Activated CD4-positive, alpha-beta memory T cell treated with anti-CD3 and anti-CD28 coated beads, Interleukin-2, amount 10 ng/mL, durations not matched to agents 7 days and 5 days (primary cell): ENCODE results near the gene BNIP5. TPM values are rescaled to one million over a fixed set of nuclear protein-coding genes. Genes with fewer than 3 reads are reported as not detected.
A peak's percentile ranks its signal among the peaks of the same experiment; 100 is the strongest.
"Not testable (repeated sequence)": the region's sequence is repeated elsewhere in the genome, so short reads cannot be mapped to it uniquely, and the experiment has no call there.

ENCODE experiments used
- CTCF ChIA-PET: fragments of 350-600 bp; sonication (Branson Sonifier 250); formaldehyde crosslinking; loops from one replicate; lab custom pipeline; 2021; ENCODE audit warnings: antibody characterized with exemption, inconsistent platforms; lab: Charles Lee
- POLR2A ChIA-PET: fragments of 350-600 bp; sonication (Branson Sonifier 250); formaldehyde crosslinking; loops from one replicate; lab custom pipeline; 2021; ENCODE audit warnings: antibody characterized with exemption; lab: Charles Lee
- DNase-seq: peaks from one replicate; pipeline ENCODE4 v3.0.0-alpha.2; 2020
- H3K27ac Mint-ChIP-seq: one replicate; pipeline ENCODE4 v1.8.0; 2021; ENCODE audit warnings: mild to moderate bottlenecking, mixed read lengths
- H3K27me3 Mint-ChIP-seq: one replicate; pipeline ENCODE4 v1.8.0; 2021; ENCODE audit warnings: mixed read lengths
- H3K36me3 Mint-ChIP-seq: one replicate; pipeline ENCODE4 v1.8.0; 2021; ENCODE audit warnings: low read depth, mixed read lengths
- H3K4me1 Mint-ChIP-seq: one replicate; pipeline ENCODE4 v1.8.0; 2021; ENCODE audit warnings: mixed read lengths
- H3K4me3 Mint-ChIP-seq: one replicate; pipeline ENCODE4 v1.8.0; 2021; ENCODE audit warnings: mild to moderate bottlenecking, mixed read lengths
- H3K9me3 Mint-ChIP-seq: one replicate; pipeline ENCODE4 v1.8.0; 2021; ENCODE audit warnings: mixed read lengths
- total RNA-seq, 2 experiments: library from RNA; stranded (reverse); gene quantifications; one replicate each; pipeline ENCODE4 v1.2.3, GENCODE V29; 2021

BNIP5 gene
- total RNA-seq, 2 experiments from 2014 or later: not detected

DNA sequence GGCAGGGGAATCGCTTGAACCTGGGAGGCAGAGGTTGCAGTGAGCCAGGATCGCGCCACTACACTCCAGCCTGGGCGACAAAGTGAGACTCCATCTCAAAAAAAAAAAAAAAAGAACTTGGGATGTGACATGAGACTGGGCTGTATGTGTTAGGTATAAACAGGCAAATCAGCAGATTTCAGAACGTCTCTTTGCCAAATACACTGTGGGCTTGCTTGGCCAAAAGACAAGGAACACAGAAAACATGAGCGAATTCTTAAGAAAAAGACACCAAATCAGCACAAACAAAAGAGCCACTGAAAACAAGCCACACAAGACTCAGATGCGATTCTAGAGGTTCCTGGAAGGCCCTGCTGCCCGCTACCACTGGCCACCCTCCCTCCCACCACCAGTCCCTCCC is 38.3 kb upstream of the BNIP5 start:
- ChIA-PET CTCF (interaction anchor here (1.2 to 1.6 kb wide), 2 partner anchors 12 to 34 kb away, joined by 4 to 5 read pairs; no protein-coding TSS in a partner anchor), POLR2A (no interaction called here)
- no peaks in the 10 kb centered on the region for H3K9me3 Mint-ChIP-seq
- H3K27me3 Mint-ChIP-seq: no peaks in the 10 kb centered on the region
- H3K27ac Mint-ChIP-seq: no peak overlapping the region
- peaks cover 20% of the 10 kb centered on the region for H3K4me1 Mint-ChIP-seq
- DNase-seq: no peak
- peaks cover 51% of the 10 kb centered on the region for H3K36me3 Mint-ChIP-seq
- no peak overlapping the region for H3K4me3 Mint-ChIP-seq

DNA sequence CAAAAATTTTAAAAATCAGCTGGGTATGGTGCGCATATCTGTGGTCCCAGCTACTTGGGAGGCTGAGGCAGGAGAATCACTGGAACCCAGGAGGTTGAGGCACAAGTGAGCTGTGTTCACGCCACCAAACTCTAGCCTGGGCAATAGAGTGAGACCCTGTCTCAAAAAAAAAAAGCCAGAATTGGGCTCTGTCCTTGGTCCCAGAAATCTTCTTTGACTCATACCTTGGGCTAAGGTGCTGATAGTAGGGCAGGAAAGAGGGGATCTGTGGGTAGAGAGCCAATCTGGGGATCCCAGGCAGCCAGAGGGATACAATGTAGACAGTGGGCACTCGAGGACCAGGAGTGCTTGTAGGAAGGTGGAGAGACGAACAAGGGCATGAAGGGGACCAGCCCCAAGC is 37.5 kb upstream of the BNIP5 start:
- no peak for DNase-seq
- Mint-ChIP-seq H3K36me3 (peaks cover 50% of the 10 kb centered on the region), H3K27ac (no peak overlapping the region), H3K4me3 (no peak overlapping the region), H3K9me3 (no peaks in the 10 kb centered on the region), H3K4me1 (peaks cover 18% of the 10 kb centered on the region), H3K27me3 (no peaks in the 10 kb centered on the region)
- ChIA-PET CTCF (interaction anchor here (1.2 to 1.6 kb wide), 2 partner anchors 12 to 33 kb away, joined by 4 to 5 read pairs; no protein-coding TSS in a partner anchor), POLR2A (no interaction called here)

DNA sequence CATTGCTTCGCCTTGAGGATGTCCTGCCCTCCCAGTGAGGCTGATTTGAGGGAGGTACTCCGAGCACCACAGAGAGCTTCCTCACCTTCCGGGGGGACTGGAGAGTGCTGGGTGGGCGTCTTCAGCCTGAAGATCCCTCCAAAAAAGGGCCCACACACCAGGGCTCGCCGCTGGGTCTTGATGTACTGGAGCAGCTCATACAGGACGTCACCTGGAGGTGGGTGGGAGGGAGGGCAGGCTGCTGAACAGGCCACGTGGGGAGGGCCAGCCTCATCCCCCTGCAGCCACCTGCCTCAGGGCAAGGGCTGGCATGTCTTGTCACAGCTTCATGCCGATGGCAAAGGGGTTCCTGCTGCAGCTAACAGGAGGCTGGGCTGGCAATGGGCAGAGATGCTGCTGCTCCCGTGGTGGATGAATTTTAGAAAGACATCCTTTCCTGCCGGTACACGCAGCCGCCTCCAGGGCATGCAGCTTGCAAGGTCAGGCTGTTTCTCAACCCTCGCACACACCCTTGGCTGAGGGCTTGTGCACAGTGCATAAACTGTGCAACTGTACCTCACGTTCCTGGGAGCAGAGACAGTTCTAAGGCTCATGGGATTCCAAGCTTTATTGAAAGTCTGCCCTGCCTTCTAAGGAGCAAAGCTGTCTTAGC is 36.8 kb upstream of the BNIP5 start:
- no peaks in the 10 kb centered on the region for H3K9me3 Mint-ChIP-seq
- H3K27ac Mint-ChIP-seq: no peak overlapping the region
- H3K27me3 Mint-ChIP-seq: no peaks in the 10 kb centered on the region
- H3K36me3 Mint-ChIP-seq: peaks cover 50% of the 10 kb centered on the region
- peaks cover 11% of the 10 kb centered on the region for H3K4me1 Mint-ChIP-seq
- no peak for DNase-seq
- CTCF ChIA-PET: interaction anchor here (1.6 kb wide), 1 partner anchor 33 kb away, joined by 5 read pairs; no protein-coding TSS in a partner anchor
- H3K4me3 Mint-ChIP-seq: no peak overlapping the region
- POLR2A ChIA-PET: no interaction called here

DNA sequence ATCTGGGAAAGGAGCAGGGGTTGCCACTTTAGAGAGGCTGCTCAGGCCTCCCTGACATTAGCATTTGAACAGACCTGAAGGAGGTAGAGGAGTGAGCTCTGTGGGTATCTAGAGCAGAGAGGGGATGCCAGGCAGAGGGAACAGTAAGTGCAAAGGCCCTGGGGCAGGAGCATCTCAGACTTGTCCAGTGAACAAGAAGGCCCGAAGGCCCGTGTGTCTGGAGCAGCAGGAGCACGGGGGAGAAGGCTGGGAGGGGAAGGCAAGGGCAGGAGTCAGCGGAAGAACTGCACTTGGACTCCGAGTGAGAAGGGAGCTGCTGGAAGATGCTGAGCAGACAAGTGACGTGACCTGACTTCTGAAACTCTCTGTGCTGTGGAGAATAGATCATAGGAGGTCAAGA is 35.4 kb upstream of the BNIP5 start:
- ChIA-PET POLR2A (no interaction called here), CTCF (no interaction called here)
- no peak overlapping the region for H3K4me3 Mint-ChIP-seq
- no peak overlapping the region for H3K27ac Mint-ChIP-seq
- no peak for DNase-seq
- peaks cover 46% of the 10 kb centered on the region for H3K36me3 Mint-ChIP-seq
- no peaks in the 10 kb centered on the region for H3K9me3 Mint-ChIP-seq
- no peaks in the 10 kb centered on the region for H3K27me3 Mint-ChIP-seq
- no peaks in the 10 kb centered on the region for H3K4me1 Mint-ChIP-seq

DNA sequence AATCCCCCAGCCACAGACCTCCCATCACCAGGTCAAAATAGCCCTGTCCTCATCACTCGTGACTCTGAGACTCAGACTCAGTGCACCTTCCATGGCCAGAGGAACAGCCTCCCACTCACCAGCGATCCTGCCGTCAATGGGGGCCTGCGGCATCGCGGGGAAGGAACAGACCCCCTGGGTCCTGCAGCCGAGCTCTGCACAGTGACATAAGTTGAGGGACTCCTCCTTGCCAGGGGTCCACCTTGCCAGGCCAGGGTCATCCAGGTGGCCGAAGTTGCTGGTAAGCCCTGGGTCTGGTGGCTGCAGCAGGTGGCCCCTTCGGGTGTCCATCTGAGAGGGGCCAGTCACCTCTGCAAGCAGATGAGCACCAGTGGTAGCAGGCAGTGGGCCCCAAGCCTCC is 34.5 kb upstream of the BNIP5 start:
- no peaks in the 10 kb centered on the region for H3K9me3 Mint-ChIP-seq
- H3K27ac Mint-ChIP-seq: no peak overlapping the region
- no peaks in the 10 kb centered on the region for H3K4me1 Mint-ChIP-seq
- ChIA-PET CTCF (no interaction called here), POLR2A (no interaction called here)
- H3K36me3 Mint-ChIP-seq: peaks cover 48% of the 10 kb centered on the region
- no peak overlapping the region for H3K4me3 Mint-ChIP-seq
- H3K27me3 Mint-ChIP-seq: no peaks in the 10 kb centered on the region
- DNase-seq: no peak

DNA sequence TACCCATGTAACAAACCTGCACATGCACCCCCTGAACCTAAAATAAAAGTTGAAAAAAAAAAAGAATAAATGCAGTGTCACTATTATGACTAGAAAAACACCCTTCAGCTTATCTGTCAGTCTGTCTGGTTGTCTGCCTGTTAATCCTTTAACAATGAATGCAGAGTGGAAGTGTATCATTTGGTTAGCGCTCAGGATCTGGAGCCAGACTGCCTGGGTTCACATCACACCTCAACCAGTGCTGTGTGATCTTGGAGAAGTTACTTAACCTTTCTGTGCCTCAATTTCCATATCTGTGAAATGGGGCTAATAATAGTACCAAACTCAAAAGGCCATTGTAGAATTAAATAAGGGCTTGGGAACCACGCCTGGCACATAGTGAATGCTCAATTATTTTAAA is 34.0 kb upstream of the BNIP5 start:
- POLR2A ChIA-PET: no interaction called here
- Mint-ChIP-seq H3K27me3 (no peaks in the 10 kb centered on the region), H3K36me3 (peaks cover 43% of the 10 kb centered on the region), H3K4me1 (no peaks in the 10 kb centered on the region), H3K4me3 (no peak overlapping the region), H3K27ac (no peak overlapping the region), H3K9me3 (no peaks in the 10 kb centered on the region)
- no peak for DNase-seq
- CTCF ChIA-PET: interaction anchor here (1.2 kb wide), 1 partner anchor 30 kb away, joined by 3 read pairs; no protein-coding TSS in a partner anchor

DNA sequence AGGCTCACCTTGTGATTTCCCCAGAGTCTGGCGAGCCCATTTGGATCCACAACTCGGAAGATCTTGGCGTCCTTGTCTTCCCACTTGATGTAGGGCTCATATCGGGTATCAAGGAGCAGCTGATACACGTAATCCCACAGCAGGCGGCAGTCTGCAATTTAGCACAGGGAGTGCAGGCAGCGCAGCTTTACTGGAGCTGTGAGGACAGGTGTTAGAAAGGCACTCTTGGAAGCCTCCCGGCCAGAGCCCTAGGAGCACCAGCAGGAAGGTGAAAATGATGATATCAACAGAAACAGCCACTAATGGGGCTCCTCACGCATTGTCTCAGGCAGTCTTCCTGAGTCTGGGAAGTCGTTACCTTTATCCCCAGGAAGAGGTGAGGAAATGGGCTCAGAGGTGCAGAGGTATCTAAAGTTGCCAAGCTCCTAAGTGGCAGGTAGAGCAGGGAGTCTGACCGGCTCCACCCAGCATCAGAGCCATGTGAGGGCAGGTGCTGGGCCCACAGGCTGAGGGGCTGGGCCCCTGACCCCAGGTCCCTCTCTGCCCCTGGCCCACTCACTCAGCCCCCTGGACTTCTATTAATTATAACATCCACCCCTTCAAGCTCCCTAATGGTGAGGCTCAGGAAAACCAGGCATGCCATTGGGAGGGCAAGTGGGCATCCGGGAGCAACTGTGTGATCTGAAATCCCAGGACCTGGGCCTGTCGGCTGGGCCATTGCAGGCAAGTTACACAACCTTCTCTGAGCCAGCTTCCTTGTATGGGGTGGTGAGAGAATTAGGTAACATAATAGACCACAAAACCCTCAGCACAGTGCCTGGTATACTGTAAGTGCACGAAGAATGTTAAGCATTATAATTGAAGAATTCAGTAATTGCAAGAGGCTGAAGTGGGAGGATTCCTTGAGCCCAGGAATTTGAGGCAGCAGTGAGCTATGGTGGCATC is 32.5 kb upstream of the BNIP5 start:
- no peak overlapping the region for H3K27ac Mint-ChIP-seq
- no peaks in the 10 kb centered on the region for H3K9me3 Mint-ChIP-seq
- DNase-seq: no peak
- no peaks in the 10 kb centered on the region for H3K27me3 Mint-ChIP-seq
- ChIA-PET CTCF (interaction anchor here (1.2 kb wide), 1 partner anchor 29 kb away, joined by 3 read pairs; no protein-coding TSS in a partner anchor), POLR2A (interaction anchor here (1.0 to 1.9 kb wide), 3 partner anchors 11 to 225 kb away, joined by 3 to 8 read pairs (median 4); partner anchors contain the start of gene ETV7)
- peaks cover 45% of the 10 kb centered on the region for H3K36me3 Mint-ChIP-seq
- no peak overlapping the region for H3K4me3 Mint-ChIP-seq
- peaks cover 10% of the 10 kb centered on the region for H3K4me1 Mint-ChIP-seq

DNA sequence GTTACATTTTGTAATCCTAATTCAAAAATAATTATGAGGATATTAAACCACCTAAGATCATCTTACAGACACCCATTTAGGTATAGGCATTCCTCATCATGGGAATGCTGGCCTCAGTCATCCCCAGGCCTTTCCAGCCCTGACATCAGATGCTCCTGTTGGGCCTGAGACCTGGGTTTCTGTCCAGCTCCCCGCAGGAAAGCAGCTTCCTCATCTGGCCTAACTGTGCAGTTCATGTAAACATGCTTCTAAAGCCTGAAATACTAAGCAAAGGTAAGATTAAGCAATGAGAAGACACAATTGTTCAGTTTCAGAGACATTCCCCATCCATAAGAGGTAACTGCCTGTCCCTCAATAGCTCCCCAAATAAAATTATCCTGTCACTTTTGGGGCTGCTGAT is 31.7 kb upstream of the BNIP5 start:
- CTCF ChIA-PET: interaction anchor here (1.1 kb wide), 1 partner anchor 18 kb away, joined by 3 read pairs; no protein-coding TSS in a partner anchor
- Mint-ChIP-seq H3K4me1 (peaks cover 10% of the 10 kb centered on the region), H3K4me3 (no peak overlapping the region), H3K36me3 (peaks cover 47% of the 10 kb centered on the region), H3K27me3 (no peaks in the 10 kb centered on the region), H3K9me3 (no peaks in the 10 kb centered on the region), H3K27ac (no peak overlapping the region)
- POLR2A ChIA-PET: interaction anchor here (1.0 to 1.9 kb wide), 2 partner anchors 12 to 18 kb away, joined by 3 to 8 read pairs; partner anchors contain the start of gene ETV7
- no peak for DNase-seq

DNA sequence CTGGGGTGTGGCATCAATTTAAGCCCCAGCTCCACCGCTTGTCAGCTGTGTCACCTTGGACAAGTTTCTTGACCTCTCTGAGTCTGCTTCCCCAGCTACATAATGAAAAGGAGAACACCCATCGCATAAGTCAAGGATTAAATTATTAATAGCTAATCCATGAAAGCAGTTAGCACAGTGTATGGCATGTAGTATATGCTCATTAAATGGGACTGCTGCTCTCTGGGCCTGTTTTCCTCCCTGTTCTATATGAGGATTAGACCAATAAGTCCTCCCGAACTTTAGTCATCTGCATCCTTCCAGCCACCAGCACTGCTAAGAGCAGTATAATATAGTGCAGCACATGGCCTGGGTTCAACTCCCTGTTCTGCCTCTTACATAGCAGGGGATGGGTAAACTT is 31.1 kb upstream of the BNIP5 start:
- no peaks in the 10 kb centered on the region for H3K9me3 Mint-ChIP-seq
- peaks cover 10% of the 10 kb centered on the region for H3K4me1 Mint-ChIP-seq
- no peaks in the 10 kb centered on the region for H3K27me3 Mint-ChIP-seq
- H3K27ac Mint-ChIP-seq: no peak overlapping the region
- POLR2A ChIA-PET: interaction anchor here (1.0 to 1.9 kb wide), 2 partner anchors 13 to 19 kb away, joined by 3 to 8 read pairs; partner anchors contain the start of gene ETV7
- CTCF ChIA-PET: interaction anchor here (0.6 to 1.1 kb wide), 2 partner anchors 19 to 61 kb away, joined by 3 read pairs; no protein-coding TSS in a partner anchor
- peaks cover 52% of the 10 kb centered on the region for H3K36me3 Mint-ChIP-seq
- no peak for DNase-seq
- no peak overlapping the region for H3K4me3 Mint-ChIP-seq

DNA sequence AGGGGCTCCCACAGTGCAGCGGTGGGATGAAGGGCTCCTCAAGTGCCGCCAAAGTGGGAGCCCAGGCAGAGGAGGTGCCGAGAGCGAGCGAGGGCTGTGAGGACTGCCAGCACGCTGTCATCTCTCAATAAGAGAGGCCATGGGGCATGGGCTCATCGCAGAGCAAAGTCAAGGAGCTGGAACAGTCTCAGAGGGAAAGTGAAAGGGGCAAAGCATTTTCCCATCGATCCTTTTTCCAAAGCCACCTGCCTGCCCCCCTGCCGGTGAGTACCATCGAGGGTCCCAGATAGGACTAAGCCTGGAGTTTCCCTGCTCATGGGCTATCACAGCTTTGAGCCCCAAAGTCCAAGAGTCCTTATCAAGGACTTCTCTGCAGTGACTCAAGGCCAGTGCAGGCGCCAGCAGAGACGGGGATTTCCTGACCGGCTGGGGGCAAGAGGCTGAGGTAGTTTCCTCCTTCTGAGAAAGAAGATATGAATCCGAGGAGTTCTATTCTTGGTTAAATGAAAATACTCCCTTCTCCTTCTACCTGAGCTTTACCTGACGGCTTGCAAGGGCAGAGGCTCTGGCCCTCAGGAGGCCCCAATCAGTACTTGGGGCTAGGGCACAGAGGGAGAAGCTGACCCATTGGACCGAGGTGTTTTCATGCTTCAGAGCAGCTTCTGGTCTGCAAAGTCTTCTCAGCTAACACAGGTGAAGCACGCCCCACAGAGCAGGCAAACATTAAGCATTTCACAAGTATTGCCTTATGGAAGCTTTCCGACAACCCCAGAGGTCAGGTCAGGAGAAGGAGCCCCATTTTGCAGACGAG is 28.2 kb upstream of the BNIP5 start:
- no peak overlapping the region for H3K4me3 Mint-ChIP-seq
- H3K9me3 Mint-ChIP-seq: no peaks in the 10 kb centered on the region
- CTCF ChIA-PET: interaction anchor here (1.1 to 1.2 kb wide), 2 partner anchors 24 to 63 kb away, joined by 3 read pairs; no protein-coding TSS in a partner anchor
- peaks cover 1% of the 10 kb centered on the region for H3K27me3 Mint-ChIP-seq
- POLR2A ChIA-PET: interaction anchor here (0.9 to 1.6 kb wide), 4 partner anchors 9 to 337 kb away, joined by 3 read pairs; partner anchors contain the start of gene MAPK14
- H3K27ac Mint-ChIP-seq: peak overlapping the region; percentile 42
- DNase-seq: peak; percentile 34
- H3K4me1 Mint-ChIP-seq: peaks cover 13% of the 10 kb centered on the region
- H3K36me3 Mint-ChIP-seq: peaks cover 34% of the 10 kb centered on the region

DNA sequence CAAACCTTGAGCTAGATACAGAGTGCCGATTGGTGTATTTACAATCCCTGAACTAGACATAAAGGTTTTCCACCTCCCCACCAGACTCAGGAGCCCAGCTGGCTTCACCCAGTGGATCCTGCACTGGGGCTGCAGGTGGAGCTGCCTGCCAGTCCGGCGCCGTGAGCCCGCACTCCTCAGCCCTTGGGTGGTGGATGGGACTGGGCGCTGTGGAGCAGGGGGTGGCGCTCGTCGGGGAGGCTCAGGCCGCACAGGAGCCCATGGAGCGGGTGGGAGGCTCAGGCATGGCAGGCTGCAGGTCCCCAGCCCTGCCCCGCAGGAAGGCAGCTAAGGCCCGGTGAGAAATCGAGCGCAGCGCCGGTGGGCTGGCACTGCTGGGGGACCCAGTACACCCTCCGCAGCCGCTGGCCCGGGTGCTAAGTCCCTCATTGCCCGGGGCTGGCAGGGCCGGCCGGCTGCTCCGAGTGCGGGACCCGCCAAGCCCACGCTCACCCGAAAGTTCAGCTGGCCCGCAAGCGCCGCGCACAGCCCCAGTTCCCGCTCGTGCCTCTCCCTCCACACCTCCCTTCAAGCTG is 27.5 kb upstream of the BNIP5 start:
- H3K27ac Mint-ChIP-seq: not testable (repeated sequence)
- ChIA-PET CTCF (interaction anchor here (1.2 kb wide), 1 partner anchor 62 kb away, joined by 3 read pairs; no protein-coding TSS in a partner anchor), POLR2A (interaction anchor here (0.9 to 1.1 kb wide), 2 partner anchors 8 to 17 kb away, joined by 3 read pairs; no protein-coding TSS in a partner anchor)

More for the DNA sequence above, 27.5 kb upstream of the BNIP5 start:
- H3K27me3 Mint-ChIP-seq, H3K4me3 Mint-ChIP-seq, DNase-seq, H3K9me3 Mint-ChIP-seq: not testable (repeated sequence)
- H3K4me1 Mint-ChIP-seq: peaks cover 13% of the 10 kb centered on the region
- H3K36me3 Mint-ChIP-seq: peaks cover 34% of the 10 kb centered on the region
